WTC11 (cell line): Measurements from ENCODE around the gene GRK7. TPM values are rescaled to one million over a fixed set of nuclear protein-coding genes. Genes with fewer than 3 reads are reported as not detected.

Experiments used
- ATAC-seq: fragments of 200-7000 bp; cut with Tn5 transposase; 2 replicates; pipeline ENCODE4 v1.10.0; 2021; ENCODE audit warnings: mild to moderate bottlenecking, moderate library complexity
- CTCF ChIA-PET: fragments of 300-600 bp; sonication (Branson Sonifier 250); formaldehyde crosslinking; loops from one replicate; lab custom pipeline; 2021; ENCODE audit warnings: antibody characterized with exemption; lab: Charles Lee
- POLR2A ChIA-PET: fragments of 350-600 bp; sonication (Branson Sonifier 250); formaldehyde crosslinking; loops from one replicate; lab custom pipeline; 2021; ENCODE audit warnings: antibody characterized with exemption; lab: Charles Lee
- DNase-seq: peaks from one replicate; pipeline ENCODE4 v3.0.0; 2021; ENCODE audit warnings: low spot score
- H3K27ac Mint-ChIP-seq: 2 replicates; pipeline ENCODE4 v1.8.0; 2021; ENCODE audit warnings: mixed read lengths
- H3K27me3 Mint-ChIP-seq: 2 replicates; pipeline ENCODE4 v1.8.0; 2021; ENCODE audit warnings: low read depth, mild to moderate bottlenecking, moderate library complexity, mixed read lengths
- H3K36me3 Mint-ChIP-seq: 2 replicates; pipeline ENCODE4 v1.8.0; 2021; ENCODE audit warnings: mixed read lengths
- H3K4me1 Mint-ChIP-seq: 2 replicates; pipeline ENCODE4 v1.8.0; 2022; ENCODE audit warnings: mixed read lengths
- H3K4me3 Mint-ChIP-seq: 2 replicates; pipeline ENCODE4 v1.8.0; 2021; ENCODE audit warnings: mild to moderate bottlenecking, moderate library complexity, mixed read lengths
- H3K9me3 Mint-ChIP-seq: 2 replicates; pipeline ENCODE4 v1.8.0; 2021; ENCODE audit warnings: mixed read lengths
- CTCF ChIP-seq: fragments of 200-600 bp; IDR thresholded peaks from 2 replicates; pipeline ENCODE4 v1.8.0; 2022; ENCODE audit warnings: antibody characterized with exemption
- ETV6 ChIP-seq: sonication (generic); formaldehyde crosslinking; IDR thresholded peaks from 2 replicates; pipeline ENCODE4 v1.8.1; 2022; ENCODE audit warnings: mild to moderate bottlenecking, missing genetic modification reagents
- FOXK1 ChIP-seq: sonication (generic); formaldehyde crosslinking; IDR thresholded peaks from 2 replicates; pipeline ENCODE4 v1.8.0; 2022; ENCODE audit warnings: mild to moderate bottlenecking, moderate library complexity, missing genetic modification reagents
- MLX ChIP-seq: sonication (generic); formaldehyde crosslinking; IDR thresholded peaks from 2 replicates; pipeline ENCODE4 v1.8.1; 2023; ENCODE audit warnings: mild to moderate bottlenecking, missing genetic modification reagents, moderate library complexity
- NFYB ChIP-seq: sonication (generic); formaldehyde crosslinking; conservative IDR thresholded peaks from 2 replicates; pipeline ENCODE4 v1.8.0; 2022; ENCODE audit warnings: low read depth, missing genetic modification reagents
- NR1H2 ChIP-seq: sonication (generic); formaldehyde crosslinking; IDR thresholded peaks from 2 replicates; pipeline ENCODE4 v1.9.0; 2021; ENCODE audit warnings: mild to moderate bottlenecking, moderate library complexity, missing genetic modification reagents
- NR3C1 ChIP-seq: sonication (generic); formaldehyde crosslinking; conservative IDR thresholded peaks from 2 replicates; pipeline ENCODE4 v1.8.1; 2023; ENCODE audit warnings: low read depth, mild to moderate bottlenecking, missing genetic modification reagents
- PREB ChIP-seq: sonication (generic); formaldehyde crosslinking; IDR thresholded peaks from 2 replicates; pipeline ENCODE4 v1.8.1; 2022; ENCODE audit warnings: mild to moderate bottlenecking, missing genetic modification reagents, moderate library complexity, borderline replicate concordance
- PRRX2 ChIP-seq: fragments of 250-450 bp; sonication (Bioruptor Pico); IDR thresholded peaks from 2 replicates; pipeline ENCODE4 v1.8.0; 2021; ENCODE audit warnings: mild to moderate bottlenecking
- STAT6 ChIP-seq: sonication (generic); formaldehyde crosslinking; conservative IDR thresholded peaks from 2 replicates; pipeline ENCODE4 v1.8.1; 2023; ENCODE audit warnings: mild to moderate bottlenecking, low read depth, missing genetic modification reagents, moderate library complexity
- TEAD4 ChIP-seq: sonication (generic); formaldehyde crosslinking; IDR thresholded peaks from 2 replicates; pipeline ENCODE4 v1.8.0; 2022; ENCODE audit warnings: mild to moderate bottlenecking, missing genetic modification reagents
- TP53 ChIP-seq: sonication (generic); formaldehyde crosslinking; IDR thresholded peaks from 2 replicates; pipeline ENCODE4 v1.8.1; 2023; ENCODE audit warnings: mild to moderate bottlenecking, missing genetic modification reagents
- USF2 ChIP-seq: sonication (generic); formaldehyde crosslinking; IDR thresholded peaks from 2 replicates; pipeline ENCODE4 v1.8.1; 2023; ENCODE audit warnings: mild to moderate bottlenecking, missing genetic modification reagents, moderate library complexity
- ZNF138 ChIP-seq: sonication (generic); formaldehyde crosslinking; conservative IDR thresholded peaks from 2 replicates; pipeline ENCODE4 v1.8.1; 2022; ENCODE audit warnings: mild to moderate bottlenecking, moderate library complexity, missing genetic modification reagents
- ZNF263 ChIP-seq: sonication (generic); formaldehyde crosslinking; IDR thresholded peaks from 2 replicates; pipeline ENCODE4 v1.8.1; 2022; ENCODE audit warnings: low read depth, mild to moderate bottlenecking, moderate library complexity, missing genetic modification reagents
- ZNF281 ChIP-seq: sonication (generic); formaldehyde crosslinking; IDR thresholded peaks from 2 replicates; pipeline ENCODE4 v1.8.0; 2023; ENCODE audit warnings: mild to moderate bottlenecking, missing genetic modification reagents
- ZNF423 ChIP-seq: fragments of 250-450 bp; sonication (Bioruptor Pico); IDR thresholded peaks from 2 replicates; pipeline ENCODE4 v2.1.2; 2022; ENCODE audit warnings: mild to moderate bottlenecking, moderate library complexity
- total RNA-seq: library from RNA; stranded (reverse); gene quantifications from 3 replicates; pipeline ENCODE4 v1.2.3, GENCODE V29; 2021

GRK7 gene
- total RNA-seq, 1 experiment from 2014 or later, result not detected

GRCh38 chr3:141714671-141715070, 48.5 kb upstream of the GRK7 start:
- POLR2A ChIA-PET, result interaction anchor here (0.8 kb wide), 1 partner anchor 161 kb away, joined by 3 read pairs; no protein-coding TSS in a partner anchor
- Mint-ChIP-seq H3K4me3 (no peak overlapping the region), H3K27me3 (no peaks in the 10 kb centered on the region; the same call in 1 of the 2 replicates), H3K4me1 (no peaks in the 10 kb centered on the region), H3K27ac (no peak overlapping the region), H3K36me3 (peaks cover 15% of the 10 kb centered on the region), H3K9me3 (peaks cover 23% of the 10 kb centered on the region)
- TF ChIP-seq TP53 (CRISPR knock-in tag), result no peak
- no peak for TF ChIP-seq STAT6
- no peak for TF ChIP-seq ZNF263 (CRISPR knock-in tag)
- TF ChIP-seq NFYB, result no peak
- TF ChIP-seq ZNF281, result no peak
- TF ChIP-seq TEAD4, result no peak
- no peak for TF ChIP-seq NR1H2 (CRISPR knock-in tag)
- TF ChIP-seq USF2 (CRISPR knock-in tag), result no peak
- no peak for TF ChIP-seq CTCF
- TF ChIP-seq PREB (CRISPR knock-in tag), result no peak
- TF ChIP-seq MLX (CRISPR knock-in tag), result no peak
- no peak for TF ChIP-seq FOXK1
- TF ChIP-seq PRRX2, result no peak
- TF ChIP-seq ZNF423 (CRISPR knock-in tag), result no peak
- TF ChIP-seq ETV6, result no peak
- TF ChIP-seq NR3C1 (CRISPR knock-in tag), result no peak
- no peak for TF ChIP-seq ZNF138 (CRISPR knock-in tag)
- CTCF ChIA-PET, result no interaction called here
- DNase-seq (no peak), ATAC-seq (no peak)
